Ishikawa (cell line): ENCODE measurements around the gene IL1RAPL1.

Experiments used
- CEBPB ChIP-seq: IDR thresholded peaks from 2 replicates; pipeline ENCODE4 v1.6.1; 2012
- CREB1 ChIP-seq: IDR thresholded peaks from 2 replicates; pipeline ENCODE4 v1.6.1; 2012; ENCODE audit warnings: low read depth
- EP300 ChIP-seq: IDR thresholded peaks from 2 replicates; pipeline ENCODE4 v1.6.1; 2012; ENCODE audit warnings: borderline replicate concordance
- MAX ChIP-seq: IDR thresholded peaks from 2 replicates; pipeline ENCODE4 v1.6.1; 2012
- TAF1 ChIP-seq: IDR thresholded peaks from 2 replicates; pipeline ENCODE4 v1.6.1; 2012; ENCODE audit warnings: low read depth, mild to moderate bottlenecking
- YY1 ChIP-seq: IDR thresholded peaks from 2 replicates; pipeline ENCODE4 v1.6.1; 2012; ENCODE audit warnings: low read depth
- ZBTB7A ChIP-seq: IDR thresholded peaks from 2 replicates; pipeline ENCODE4 v1.6.1; 2012; ENCODE audit warnings: low read depth
- TF ChIP-seq, protein P1 (sequence below): IDR thresholded peaks from 2 replicates; pipeline ENCODE4 v1.6.1; 2012; ENCODE audit warnings: low read depth, mild to moderate bottlenecking

DNA sequence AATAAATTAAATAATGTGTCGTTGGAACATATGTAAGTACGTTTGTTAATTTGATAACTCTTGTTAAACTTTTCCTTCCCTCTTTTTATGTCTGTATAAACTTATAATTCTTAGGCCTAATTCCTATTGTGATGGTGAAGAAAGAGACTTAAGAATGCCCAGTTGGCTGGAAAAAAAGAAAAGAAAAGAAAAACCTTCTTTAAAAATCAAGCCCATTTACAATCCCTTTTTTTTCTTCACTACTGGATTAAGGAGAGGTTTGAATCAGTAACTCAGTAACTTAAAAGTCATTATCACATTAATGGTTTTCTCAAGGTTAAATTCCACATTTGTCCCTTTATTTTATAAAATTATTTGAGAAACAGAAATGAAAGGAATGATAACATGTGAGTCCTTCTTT is 1374.8 kb downstream of the IL1RAPL1 start:
- no peak for TF ChIP-seq TAF1
- TF ChIP-seq, protein P1, sequence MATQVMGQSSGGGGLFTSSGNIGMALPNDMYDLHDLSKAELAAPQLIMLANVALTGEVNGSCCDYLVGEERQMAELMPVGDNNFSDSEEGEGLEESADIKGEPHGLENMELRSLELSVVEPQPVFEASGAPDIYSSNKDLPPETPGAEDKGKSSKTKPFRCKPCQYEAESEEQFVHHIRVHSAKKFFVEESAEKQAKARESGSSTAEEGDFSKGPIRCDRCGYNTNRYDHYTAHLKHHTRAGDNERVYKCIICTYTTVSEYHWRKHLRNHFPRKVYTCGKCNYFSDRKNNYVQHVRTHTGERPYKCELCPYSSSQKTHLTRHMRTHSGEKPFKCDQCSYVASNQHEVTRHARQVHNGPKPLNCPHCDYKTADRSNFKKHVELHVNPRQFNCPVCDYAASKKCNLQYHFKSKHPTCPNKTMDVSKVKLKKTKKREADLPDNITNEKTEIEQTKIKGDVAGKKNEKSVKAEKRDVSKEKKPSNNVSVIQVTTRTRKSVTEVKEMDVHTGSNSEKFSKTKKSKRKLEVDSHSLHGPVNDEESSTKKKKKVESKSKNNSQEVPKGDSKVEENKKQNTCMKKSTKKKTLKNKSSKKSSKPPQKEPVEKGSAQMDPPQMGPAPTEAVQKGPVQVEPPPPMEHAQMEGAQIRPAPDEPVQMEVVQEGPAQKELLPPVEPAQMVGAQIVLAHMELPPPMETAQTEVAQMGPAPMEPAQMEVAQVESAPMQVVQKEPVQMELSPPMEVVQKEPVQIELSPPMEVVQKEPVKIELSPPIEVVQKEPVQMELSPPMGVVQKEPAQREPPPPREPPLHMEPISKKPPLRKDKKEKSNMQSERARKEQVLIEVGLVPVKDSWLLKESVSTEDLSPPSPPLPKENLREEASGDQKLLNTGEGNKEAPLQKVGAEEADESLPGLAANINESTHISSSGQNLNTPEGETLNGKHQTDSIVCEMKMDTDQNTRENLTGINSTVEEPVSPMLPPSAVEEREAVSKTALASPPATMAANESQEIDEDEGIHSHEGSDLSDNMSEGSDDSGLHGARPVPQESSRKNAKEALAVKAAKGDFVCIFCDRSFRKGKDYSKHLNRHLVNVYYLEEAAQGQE: no peak
- TF ChIP-seq MAX: no peak
- no peak for TF ChIP-seq CEBPB
- no peak for TF ChIP-seq EP300
- TF ChIP-seq YY1: no peak
- no peak for TF ChIP-seq ZBTB7A
- no peak for TF ChIP-seq CREB1
